Activated B cell treated with CpG ODN at 0.5 μM for 24 hours (primary cell): Measurements from ENCODE around the gene CTIF. TPM values are rescaled to one million over a fixed set of nuclear protein-coding genes. Genes with fewer than 3 reads are reported as not detected.

Experiments
- ATAC-seq: fragments of 200-7000 bp; cut with Tn5 transposase; one replicate; pipeline ENCODE4 v1.10.0; 2021; ENCODE audit warnings: low read depth, mild to moderate bottlenecking, moderate library complexity
- CTCF ChIA-PET: fragments of 350-600 bp; sonication (Branson Sonifier 250); formaldehyde crosslinking; loops from one replicate; lab custom pipeline; 2021; ENCODE audit warnings: antibody characterized with exemption; lab: Charles Lee
- POLR2A ChIA-PET: fragments of 350-600 bp; sonication (Branson Sonifier 250); formaldehyde crosslinking; loops from one replicate; lab custom pipeline; 2021; ENCODE audit warnings: antibody characterized with exemption; lab: Charles Lee
- DNase-seq: peaks from one replicate; pipeline ENCODE4 v3.0.0; 2022
- H3K27ac Mint-ChIP-seq: one replicate; pipeline ENCODE4 v1.8.0; 2020; ENCODE audit warnings: mixed read lengths
- H3K27me3 Mint-ChIP-seq: one replicate; pipeline ENCODE4 v1.8.0; 2021; ENCODE audit warnings: mixed read lengths
- H3K36me3 Mint-ChIP-seq: one replicate; pipeline ENCODE4 v1.8.0; 2021; ENCODE audit warnings: low read depth, mixed read lengths
- H3K4me1 Mint-ChIP-seq: one replicate; pipeline ENCODE4 v1.8.0; 2021; ENCODE audit warnings: mixed read lengths
- H3K4me3 Mint-ChIP-seq: one replicate; pipeline ENCODE4 v1.8.0; 2020; ENCODE audit warnings: mild to moderate bottlenecking, mixed read lengths
- H3K9me3 Mint-ChIP-seq: one replicate; pipeline ENCODE4 v1.8.0; 2020; ENCODE audit warnings: mixed read lengths
- CTCF ChIP-seq: fragments of 200-600 bp; IDR thresholded peaks from one replicate; pipeline ENCODE4 v1.8.0; 2022; ENCODE audit warnings: antibody characterized with exemption, mild to moderate bottlenecking
- intact Hi-C: fragments of 100-400 bp; cut with micrococcal nuclease; formaldehyde crosslinking; loops from one replicate; pipeline ENCODE4 v1.15.1; 2024
- total RNA-seq: library from RNA; stranded (reverse); gene quantifications from 2 replicates; pipeline ENCODE4 v1.2.3, GENCODE V29; 2022

The CTIF gene
- total RNA-seq, 1 donor from 2014 or later: 9.3 TPM

GRCh38 chr18:48564139-48564538 is 25.3 kb downstream of the CTIF start:
- Mint-ChIP-seq H3K27ac (no peak overlapping the region), H3K4me3 (no peak overlapping the region), H3K27me3 (no peaks in the 10 kb centered on the region), H3K9me3 (no peaks in the 10 kb centered on the region), H3K36me3 (no peaks in the 10 kb centered on the region), H3K4me1 (no peaks in the 10 kb centered on the region)
- ATAC-seq (no peak), DNase-seq (no peak)
- CTCF ChIA-PET: no interaction called here
- intact Hi-C loops: no loop called here
- TF ChIP-seq CTCF: no peak
- POLR2A ChIA-PET: no interaction called here

GRCh38 chr18:48565105-48565504 is 26.3 kb downstream of the CTIF start:
- DNase-seq (no peak), ATAC-seq (no peak)
- intact Hi-C loops: no loop called here
- Mint-ChIP-seq H3K27me3 (no peaks in the 10 kb centered on the region), H3K27ac (no peak overlapping the region), H3K36me3 (no peaks in the 10 kb centered on the region), H3K4me3 (no peak overlapping the region), H3K9me3 (no peaks in the 10 kb centered on the region), H3K4me1 (no peaks in the 10 kb centered on the region)
- ChIA-PET CTCF (no interaction called here), POLR2A (no interaction called here)
- no peak for TF ChIP-seq CTCF

- Mint-ChIP-seq H3K4me3 (no peak overlapping the region), H3K27ac (no peak overlapping the region), H3K4me1 (no peaks in the 10 kb centered on the region), H3K36me3 (no peaks in the 10 kb centered on the region), H3K9me3 (no peaks in the 10 kb centered on the region), H3K27me3 (no peaks in the 10 kb centered on the region)
- DNase-seq (no peak), ATAC-seq (no peak)
- intact Hi-C loops: no loop called here
- no peak for TF ChIP-seq CTCF
- ChIA-PET CTCF (no interaction called here), POLR2A (no interaction called here)
Measured at GRCh38 chr18:48566589-48566988, 27.8 kb downstream of the CTIF start.

GRCh38 chr18:48567388-48567787 is 28.6 kb downstream of the CTIF start:
- H3K4me3 Mint-ChIP-seq: no peak overlapping the region
- DNase-seq: no peak
- H3K4me1 Mint-ChIP-seq: no peaks in the 10 kb centered on the region
- no peaks in the 10 kb centered on the region for H3K9me3 Mint-ChIP-seq
- no peak overlapping the region for H3K27ac Mint-ChIP-seq
- no peak for TF ChIP-seq CTCF
- intact Hi-C loops: no loop called here
- H3K36me3 Mint-ChIP-seq: no peaks in the 10 kb centered on the region
- no peaks in the 10 kb centered on the region for H3K27me3 Mint-ChIP-seq
- CTCF ChIA-PET: no interaction called here
- no peak for ATAC-seq
- POLR2A ChIA-PET: no interaction called here

GRCh38 chr18:48569139-48569914 is 30.5 kb downstream of the CTIF start:
- Mint-ChIP-seq H3K4me1 (no peaks in the 10 kb centered on the region), H3K27ac (no peak overlapping the region), H3K27me3 (no peaks in the 10 kb centered on the region)

More at GRCh38 chr18:48569139-48569914, 30.5 kb downstream of the CTIF start:
- ATAC-seq: no peak
- DNase-seq: no peak
- TF ChIP-seq CTCF: no peak
- intact Hi-C loops: no loop called here
- H3K36me3 Mint-ChIP-seq: no peaks in the 10 kb centered on the region
- H3K4me3 Mint-ChIP-seq: no peak overlapping the region
- ChIA-PET POLR2A (no interaction called here), CTCF (no interaction called here)
- H3K9me3 Mint-ChIP-seq: no peaks in the 10 kb centered on the region
